NCI-H1417 (cell line): Measurements from ENCODE around the gene BBS9.

Source experiments
- DNase-seq, 3 experiments: peaks; one replicate each; lab custom pipeline; 2025; lab: John Stamatoyannopoulos, UW

Gene BBS9

DNA sequence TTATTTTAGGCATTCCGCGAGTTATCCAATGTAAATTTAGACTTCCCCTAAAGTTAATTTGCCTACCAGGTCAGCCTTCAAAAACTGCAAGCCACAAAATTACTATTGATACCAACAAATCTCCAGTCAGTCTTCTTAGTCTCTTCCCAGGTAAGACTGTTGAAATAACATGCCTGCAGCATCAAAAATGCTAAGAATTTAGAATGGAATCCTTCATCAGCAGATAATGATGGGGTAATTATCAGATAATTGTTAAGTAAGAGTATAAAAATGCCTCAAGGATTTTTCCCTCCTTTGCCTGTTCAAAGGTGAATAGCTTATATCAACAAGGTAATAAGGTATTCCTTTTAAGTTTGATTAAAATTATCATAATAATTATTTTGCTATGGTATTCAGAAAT is 228.5 kb downstream of the BBS9 start:
- DNase-seq = peak in 1 of 3 experiments; percentile 20

DNA sequence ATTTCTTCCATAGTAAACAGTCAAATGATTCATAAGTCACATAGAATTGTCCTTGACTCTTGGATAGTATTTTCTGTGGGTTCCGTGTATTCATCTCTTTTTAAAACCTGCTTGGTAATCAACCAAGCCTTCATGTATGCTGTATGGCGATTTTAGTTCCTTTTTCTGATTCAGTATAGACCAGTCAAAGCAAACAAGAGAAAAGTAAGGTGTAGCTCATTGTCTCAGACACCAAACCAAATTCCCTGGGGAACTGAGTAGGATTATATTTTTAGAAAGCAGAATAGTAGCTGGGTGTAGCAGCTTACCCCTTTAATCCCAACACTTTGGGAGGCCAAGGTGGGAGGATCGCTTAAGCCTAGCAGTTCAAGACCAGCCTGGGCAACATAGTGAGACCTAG is 240.5 kb downstream of the BBS9 start:
- no peak for DNase-seq

GRCh38 chr7:33373195-33373594 is 243.8 kb downstream of the BBS9 start:
- no peak for DNase-seq

GRCh38 chr7:33379891-33380525 is 250.6 kb downstream of the BBS9 start:
- no peak for DNase-seq

- no peak for DNase-seq
Observed at GRCh38 chr7:33388332-33388731, 259.0 kb downstream of the BBS9 start.

DNA sequence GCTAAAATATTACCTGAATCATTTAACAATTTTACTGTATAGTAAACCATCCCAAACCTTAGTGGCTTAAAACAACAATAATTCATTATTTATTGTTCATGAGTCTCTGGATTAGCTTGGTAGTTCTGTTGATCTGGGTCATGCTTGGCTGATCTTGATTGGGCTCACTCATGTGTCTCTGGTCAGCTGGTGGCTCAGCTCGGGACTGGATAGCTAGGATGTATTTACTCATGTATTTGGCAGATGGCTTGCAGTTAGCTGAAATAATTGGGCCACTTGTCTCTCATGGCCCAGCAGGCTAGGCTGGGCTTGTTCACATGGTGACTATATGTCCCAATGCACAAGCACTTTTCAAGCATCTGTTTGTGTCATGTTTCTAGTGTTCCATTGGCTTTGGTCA is 262.8 kb downstream of the BBS9 start:
- DNase-seq = peak; percentile 51 to 92 (median 85)

- no peak for DNase-seq
Observed at GRCh38 chr7:33393770-33394169, 264.4 kb downstream of the BBS9 start.

DNA sequence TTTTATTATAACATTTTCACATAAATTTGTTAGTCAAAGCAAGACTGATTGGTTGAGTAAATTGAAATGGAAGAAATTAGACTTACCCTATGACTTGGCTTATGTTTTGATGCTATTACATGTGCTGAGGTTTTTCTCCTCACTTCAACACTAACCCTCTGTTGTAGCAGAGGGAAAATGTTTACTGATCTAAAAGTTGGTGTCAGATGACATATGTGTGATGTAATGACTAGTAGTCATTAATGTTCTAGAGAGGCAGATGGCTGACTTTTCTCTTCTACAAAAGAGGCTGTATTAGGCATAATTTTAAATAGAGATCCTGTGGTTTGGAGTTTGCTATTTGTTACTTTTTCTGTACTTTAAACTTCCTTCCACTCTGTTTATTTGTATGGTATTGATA is 266.0 kb downstream of the BBS9 start:
- DNase-seq = peak in 1 of 3 experiments; percentile 14

DNA sequence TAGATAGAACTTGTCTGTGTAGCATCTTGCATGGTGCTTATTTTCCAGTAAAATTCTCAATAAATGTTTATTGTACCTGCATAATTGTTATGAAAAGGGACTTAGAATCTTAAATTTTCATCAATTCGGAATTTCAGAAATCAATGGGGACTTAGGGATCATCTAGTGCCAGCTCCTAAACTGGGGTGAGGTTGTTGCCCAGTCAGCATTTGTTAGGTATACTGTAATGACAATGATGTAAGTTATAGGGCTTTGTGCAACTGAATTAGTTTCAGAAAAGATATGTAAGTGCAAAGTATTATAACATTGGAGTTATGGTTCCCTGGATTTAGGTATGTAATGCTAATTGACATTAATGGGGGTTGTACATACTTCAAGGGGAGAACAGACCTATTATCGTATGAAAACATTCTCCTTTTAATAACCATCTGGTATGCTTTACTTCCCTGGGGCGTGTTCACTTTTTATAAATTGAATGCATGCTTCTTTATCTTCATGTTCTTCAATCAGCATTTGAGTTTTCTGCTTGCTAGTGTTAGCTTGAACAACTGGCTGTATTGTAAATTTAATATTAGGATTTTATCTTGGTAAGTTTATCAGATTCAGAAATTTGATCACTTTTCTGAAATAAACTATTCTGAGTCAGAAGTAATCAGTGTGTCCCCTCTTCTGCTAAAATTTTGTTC is 270.3 kb downstream of the BBS9 start:
- DNase-seq = peak in 1 of 3 experiments; percentile 35

- DNase-seq = peak in 1 of 3 experiments; percentile 31
Observed at GRCh38 chr7:33400214-33400538, 270.8 kb downstream of the BBS9 start.

DNA sequence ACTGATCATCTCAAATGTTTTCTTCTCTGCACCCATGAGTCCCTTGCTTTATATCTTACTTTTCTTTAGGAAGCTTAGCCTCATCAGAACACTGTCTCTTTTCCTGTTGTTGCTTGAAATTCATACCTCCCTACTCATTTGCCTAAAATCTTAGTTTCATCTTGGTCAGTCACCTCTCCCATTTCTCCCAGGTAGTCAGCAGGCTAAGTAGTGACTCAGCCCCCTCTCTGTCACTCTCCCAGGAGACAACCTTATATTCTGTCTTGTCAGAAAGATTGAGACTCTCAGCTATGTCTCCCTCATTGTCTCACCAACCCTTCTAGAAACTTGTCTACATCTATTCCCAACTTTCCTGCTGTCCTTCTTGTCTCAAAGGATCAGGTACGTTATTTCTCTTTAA is 280.9 kb downstream of the BBS9 start:
- DNase-seq = no peak

- no peak for DNase-seq
Observed at GRCh38 chr7:33411020-33411419, 281.7 kb downstream of the BBS9 start.

- DNase-seq = no peak
Observed at GRCh38 chr7:33412331-33412730, 283.0 kb downstream of the BBS9 start.

GRCh38 chr7:33418251-33418701 is 288.9 kb downstream of the BBS9 start:
- no peak for DNase-seq

DNA sequence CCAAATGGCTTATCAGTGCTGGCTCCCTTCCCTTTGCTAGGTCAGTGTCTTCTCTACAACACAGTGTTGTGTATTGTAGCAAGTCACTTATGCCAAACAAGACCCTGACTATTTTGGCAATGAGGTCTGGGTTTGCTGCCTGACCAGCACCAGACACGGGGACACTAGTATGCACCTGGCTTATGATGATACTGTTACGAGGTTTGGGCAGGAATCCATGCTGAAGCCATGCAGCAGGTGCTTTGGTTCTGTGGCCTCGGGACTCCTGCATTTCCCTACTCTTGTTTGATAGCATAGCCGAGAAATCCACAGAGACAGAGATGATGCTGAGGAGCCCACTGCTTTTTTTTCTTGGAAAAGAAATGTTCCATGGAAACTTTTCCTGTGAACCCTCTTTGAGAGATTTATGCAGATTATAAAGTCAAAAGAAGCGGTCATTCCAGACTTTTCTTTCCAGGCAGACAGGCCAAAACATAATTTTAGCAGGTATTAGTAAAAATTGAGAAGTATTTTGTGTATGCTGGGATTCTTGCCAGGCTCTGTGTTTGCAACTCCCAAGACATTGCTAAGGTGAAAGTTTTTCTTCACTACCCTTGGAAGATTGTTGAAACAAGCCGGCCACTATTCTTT is 291.1 kb downstream of the BBS9 start:
- no peak for DNase-seq

- peak in 1 of 3 experiments; percentile 33 for DNase-seq
Observed at GRCh38 chr7:33421429-33421828, 292.1 kb downstream of the BBS9 start.

GRCh38 chr7:33422141-33422540 is 292.8 kb downstream of the BBS9 start:
- no peak for DNase-seq

DNA sequence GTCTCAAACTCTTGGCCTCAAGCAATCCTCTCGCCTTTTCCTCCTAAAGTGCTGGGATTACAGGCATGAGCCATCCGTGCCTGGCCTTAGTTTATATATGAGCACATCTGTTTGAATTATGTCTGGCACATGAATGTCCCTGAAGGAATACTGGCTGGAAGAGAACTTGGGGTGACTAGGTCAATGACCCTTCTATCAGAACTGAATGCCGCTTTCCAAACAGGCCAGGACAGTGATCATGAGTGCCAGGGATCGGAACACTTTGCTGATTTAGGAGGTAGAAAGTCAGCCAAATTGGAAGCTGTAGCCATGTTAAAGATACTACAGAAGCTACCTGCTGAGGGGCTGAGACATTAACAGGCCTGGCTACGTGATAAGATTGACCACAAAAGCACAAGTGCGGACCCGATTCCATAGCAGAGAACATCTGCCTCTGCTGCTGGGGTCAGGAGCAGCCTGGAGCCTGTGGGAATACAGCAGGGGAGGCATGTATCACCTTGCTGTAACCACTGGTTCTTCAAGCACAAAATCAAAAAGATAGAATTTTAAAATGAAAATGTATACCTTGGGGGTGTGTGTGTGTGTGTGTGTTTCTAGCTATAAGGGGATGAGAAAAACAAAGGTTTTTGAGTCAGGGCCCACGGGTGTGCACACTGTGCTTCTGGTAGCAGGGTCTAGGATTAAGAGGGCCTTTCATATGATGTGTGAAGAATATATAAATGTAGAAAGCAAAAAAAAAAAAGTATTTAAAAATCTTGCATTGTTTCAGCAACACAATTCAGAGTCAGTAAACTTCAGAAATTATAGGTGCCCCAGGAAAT is 293.7 kb downstream of the BBS9 start:
- DNase-seq = no peak

DNA sequence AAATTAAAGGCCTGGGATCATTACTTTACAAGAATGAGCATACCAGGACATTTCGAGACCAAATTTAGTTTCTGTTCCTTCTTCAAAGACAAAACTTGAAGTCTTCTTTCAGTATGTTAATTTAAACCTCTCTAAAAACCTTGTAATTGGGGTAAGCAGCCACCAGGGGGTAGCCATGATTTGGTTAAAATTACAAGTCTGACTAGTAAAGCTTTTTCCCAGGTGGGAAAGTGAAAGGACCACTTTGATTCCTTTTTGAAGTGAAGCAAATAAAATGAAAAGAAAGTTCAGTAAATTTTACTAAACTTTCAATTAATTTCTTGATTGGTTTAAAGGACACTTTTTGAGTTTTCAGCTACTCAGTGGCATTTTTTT is 294.3 kb downstream of the BBS9 start:
- DNase-seq = no peak

DNA sequence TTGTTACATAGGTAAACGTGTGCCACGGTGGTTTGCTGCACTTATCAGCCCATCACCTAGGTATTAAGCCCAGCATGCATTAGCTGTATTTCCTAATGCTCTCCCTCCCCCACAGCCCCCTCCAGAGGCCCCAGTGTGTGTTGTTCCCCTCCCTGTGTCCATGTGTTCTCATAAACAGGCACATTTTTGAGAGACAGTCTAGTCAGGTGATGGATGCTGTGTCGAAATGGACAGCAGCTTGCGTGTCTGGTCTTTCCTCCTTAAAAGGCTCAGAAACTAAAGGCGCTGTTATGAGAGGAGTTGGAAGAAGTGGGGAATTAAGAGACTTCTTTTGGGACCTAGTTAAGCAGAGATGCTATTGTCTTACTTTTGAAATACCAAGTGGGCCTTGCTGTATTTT is 296.0 kb downstream of the BBS9 start:
- DNase-seq = peak in 1 of 3 experiments; percentile 28

GRCh38 chr7:33425929-33426678 is 296.7 kb downstream of the BBS9 start:
- no peak for DNase-seq

GRCh38 chr7:33428415-33428814 is 299.1 kb downstream of the BBS9 start:
- no peak for DNase-seq
